Gastroesophageal sphincter (tissue), 4 donors: ENCODE data around the gene LRRC51. TPM values are rescaled to one million over a fixed set of nuclear protein-coding genes. Genes with fewer than 3 reads are reported as not detected.
"Not testable (repeated sequence)": the region's sequence is repeated elsewhere in the genome, so short reads cannot be mapped to it uniquely, and the experiment has no call there.

Source experiments
- ATAC-seq: fragments of 150-250 bp; one replicate; pipeline ENCODE4 v1.9.1; 2016; ENCODE audit warnings: mild to moderate bottlenecking, moderate library complexity
- H3K27ac ChIP-seq, 4 donors: fragments of 200-600 bp; sonication (generic) in 3 of 4; 1 replicate in 3 of 4; 2 replicates in 1 of 4; pipeline ENCODE4 v1.5.1; 2016 to 2019
- H3K27me3 ChIP-seq: fragments of 200-600 bp; sonication (generic); one replicate; pipeline ENCODE4 v1.5.1; 2019
- H3K36me3 ChIP-seq, 2 donors: fragments of 200-600 bp; sonication (generic); one replicate each; pipeline ENCODE4 v1.5.1; 2019; ENCODE audit warnings: control low read depth in 1 of 2
- H3K4me1 ChIP-seq, 3 donors: fragments of 200-600 bp; sonication (generic); 1 replicate in 2 of 3; 2 replicates in 1 of 3; pipeline ENCODE4 v1.5.1; 2016 to 2019; ENCODE audit warnings: control low read depth in 2 of 3
- H3K4me3 ChIP-seq, 2 donors: fragments of 200-600 bp; sonication (generic); one replicate each; pipeline ENCODE4 v1.5.1; 2019; ENCODE audit warnings: mild to moderate bottlenecking in 1 of 2, moderate library complexity in 1 of 2
- H3K9me3 ChIP-seq, 3 donors: fragments of 200-600 bp; sonication (generic); one replicate each; pipeline ENCODE4 v1.5.1; 2017 to 2019; ENCODE audit warnings: control low read depth in 2 of 3
- EP300 ChIP-seq: sonication (generic); formaldehyde crosslinking; IDR thresholded peaks from one replicate; pipeline ENCODE4 v1.6.1; 2017; ENCODE audit warnings: antibody characterized with exemption, mild to moderate bottlenecking
- POLR2A ChIP-seq, 2 donors: fragments of 450-650 bp; IDR thresholded peaks; one replicate each; pipeline ENCODE4 v1.6.1; 2017; ENCODE audit warnings: antibody characterized with exemption in 2 of 2, mild to moderate bottlenecking in 2 of 2, moderate library complexity in 1 of 2
- POLR2AphosphoS5 ChIP-seq: sonication (generic); formaldehyde crosslinking; IDR thresholded peaks from one replicate; pipeline ENCODE4 v1.6.1; 2017; ENCODE audit warnings: antibody characterized with exemption
- WGBS, 2 donors: methylation state at CpG; one replicate each; pipeline ENCODE4 v1.1.5; 2018; ENCODE audit warnings: low coverage in 1 of 2; 5-methylcytosine and 5-hydroxymethylcytosine counted together
- small RNA-seq, 4 donors: library from RNA; depleted of rRNA; stranded (forward); fragments of <200 nt; gene quantifications; one replicate each; pipeline ENCODE3, GENCODE V24; 2016
- total RNA-seq, 4 donors: library from RNA; depleted of rRNA; stranded (reverse); fragments of >200 nt; gene quantifications; one replicate each; pipeline ENCODE4 v1.1.0, GENCODE V29; 2016
- TF ChIP-seq, protein P1 (sequence below), 4 experiments: fragments of 200-600 bp in 2 of 4; fragments of 450-650 bp in 2 of 4; sonication (generic) in 1 of 4; IDR thresholded peaks; one replicate each; pipeline ENCODE4 v1.5.1; 2017 to 2019; ENCODE audit warnings: antibody characterized with exemption in 4 of 4, mild to moderate bottlenecking in 2 of 4, moderate library complexity in 2 of 4

Gene LRRC51
- total RNA-seq, 4 donors from 2014 or later = 6.4 to 18.4 (median 10.7) TPM

DNA sequence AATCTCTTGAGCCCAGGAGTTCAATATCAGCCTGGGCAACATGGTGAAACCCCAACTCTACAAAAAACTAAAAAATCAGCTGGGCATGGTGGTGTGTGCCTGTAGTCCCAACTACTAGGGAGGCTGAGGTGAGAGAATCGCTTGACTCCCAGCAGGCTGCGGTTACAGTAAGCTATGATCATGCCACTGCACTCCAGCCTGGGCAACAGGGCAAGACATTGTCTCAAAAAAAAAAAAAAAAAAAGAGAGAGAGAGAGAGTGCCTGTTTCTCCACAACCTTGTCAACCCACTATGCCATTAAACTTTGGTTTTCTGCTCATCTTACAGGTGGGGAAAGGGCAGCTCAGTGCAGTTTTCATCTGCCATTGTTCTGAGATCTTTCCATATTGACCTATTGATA lies 60.0 kb downstream of the LRRC51 start:
- Histone ChIP-seq H3K4me3 (no peak overlapping the region), H3K27me3 (peaks cover 6% of the 10 kb centered on the region), H3K9me3 (no peaks in the 10 kb centered on the region), H3K36me3 (no peaks in the 10 kb centered on the region), H3K27ac (no peak overlapping the region), H3K4me1 (peaks cover 0 to 10% (median 0%) of the 10 kb centered on the region in 3 donors)
- TF ChIP-seq, protein P1, sequence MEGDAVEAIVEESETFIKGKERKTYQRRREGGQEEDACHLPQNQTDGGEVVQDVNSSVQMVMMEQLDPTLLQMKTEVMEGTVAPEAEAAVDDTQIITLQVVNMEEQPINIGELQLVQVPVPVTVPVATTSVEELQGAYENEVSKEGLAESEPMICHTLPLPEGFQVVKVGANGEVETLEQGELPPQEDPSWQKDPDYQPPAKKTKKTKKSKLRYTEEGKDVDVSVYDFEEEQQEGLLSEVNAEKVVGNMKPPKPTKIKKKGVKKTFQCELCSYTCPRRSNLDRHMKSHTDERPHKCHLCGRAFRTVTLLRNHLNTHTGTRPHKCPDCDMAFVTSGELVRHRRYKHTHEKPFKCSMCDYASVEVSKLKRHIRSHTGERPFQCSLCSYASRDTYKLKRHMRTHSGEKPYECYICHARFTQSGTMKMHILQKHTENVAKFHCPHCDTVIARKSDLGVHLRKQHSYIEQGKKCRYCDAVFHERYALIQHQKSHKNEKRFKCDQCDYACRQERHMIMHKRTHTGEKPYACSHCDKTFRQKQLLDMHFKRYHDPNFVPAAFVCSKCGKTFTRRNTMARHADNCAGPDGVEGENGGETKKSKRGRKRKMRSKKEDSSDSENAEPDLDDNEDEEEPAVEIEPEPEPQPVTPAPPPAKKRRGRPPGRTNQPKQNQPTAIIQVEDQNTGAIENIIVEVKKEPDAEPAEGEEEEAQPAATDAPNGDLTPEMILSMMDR (IDR thresholded peaks at IDR 0.05) = no peak
- TF ChIP-seq POLR2AphosphoS5 (no peak), POLR2A (IDR thresholded peaks at IDR 0.05) (no peak), EP300 (no peak)
- 100% methylated on average over 1 of the region's 2 CpGs; no CpG with 5 or more reads in 1 of the 2 donors for WGBS, 2 donors
- ATAC-seq = no peak

DNA sequence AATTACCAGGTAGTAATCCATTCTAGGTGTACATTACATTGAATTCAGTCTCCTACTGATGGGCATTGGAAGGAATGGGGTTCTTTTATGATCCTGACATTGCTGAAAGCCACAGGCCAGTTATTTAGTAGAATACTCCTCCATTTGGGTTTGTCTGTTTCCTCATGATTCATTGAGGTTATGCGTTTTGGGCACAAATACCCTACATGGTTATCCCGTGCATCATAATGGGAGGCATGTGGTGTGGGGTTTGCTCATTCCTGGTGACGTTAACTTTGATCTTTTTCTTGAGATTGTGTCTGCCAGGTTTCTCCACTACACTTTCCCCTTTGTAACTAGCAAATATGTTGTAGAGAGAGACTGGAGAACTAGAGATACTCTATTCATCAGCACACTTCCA lies 60.4 kb downstream of the LRRC51 start:
- TF ChIP-seq, protein P1 (IDR thresholded peaks at IDR 0.05) = no peak
- TF ChIP-seq POLR2A (IDR thresholded peaks at IDR 0.05) = no peak
- TF ChIP-seq POLR2AphosphoS5 = no peak
- no peak for TF ChIP-seq EP300
- no peaks in the 10 kb centered on the region for H3K9me3 ChIP-seq
- H3K4me3 ChIP-seq = no peak overlapping the region
- 57 to 85% methylated on average over 3 of the region's 3 CpGs for WGBS, 2 donors
- peaks cover 0 to 10% (median 0%) of the 10 kb centered on the region in 3 donors for H3K4me1 ChIP-seq
- H3K27ac ChIP-seq = no peak overlapping the region
- no peak for ATAC-seq
- peaks cover 2% of the 10 kb centered on the region for H3K27me3 ChIP-seq
- no peaks in the 10 kb centered on the region for H3K36me3 ChIP-seq

DNA sequence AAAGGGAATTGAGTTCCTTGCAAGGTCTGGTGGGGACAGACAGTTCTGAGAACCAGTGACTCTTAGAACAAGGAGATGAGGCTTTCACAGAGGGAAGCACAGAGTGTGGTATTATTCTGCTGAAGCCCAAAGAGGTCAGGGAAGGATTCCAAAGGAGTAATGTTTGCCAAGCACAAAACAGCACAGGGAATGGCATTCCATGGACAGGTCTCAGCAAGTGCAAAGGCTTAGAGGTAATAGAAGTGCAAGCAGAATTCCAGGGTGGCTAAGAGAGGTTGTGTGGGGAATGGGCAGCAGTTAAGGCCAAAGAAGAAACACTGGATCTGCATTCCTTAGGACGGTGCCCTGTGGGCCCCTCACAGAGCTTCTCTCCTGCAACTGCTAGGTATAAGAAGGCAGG lies 61.4 kb downstream of the LRRC51 start:
- not testable (repeated sequence) for H3K27ac ChIP-seq, H3K4me3 ChIP-seq, H3K4me1 ChIP-seq, H3K9me3 ChIP-seq, ATAC-seq, H3K36me3 ChIP-seq, H3K27me3 ChIP-seq
- 33% methylated on average over 1 of the region's 1 CpG; no CpG with 5 or more reads in 1 of the 2 donors for WGBS, 2 donors

DNA sequence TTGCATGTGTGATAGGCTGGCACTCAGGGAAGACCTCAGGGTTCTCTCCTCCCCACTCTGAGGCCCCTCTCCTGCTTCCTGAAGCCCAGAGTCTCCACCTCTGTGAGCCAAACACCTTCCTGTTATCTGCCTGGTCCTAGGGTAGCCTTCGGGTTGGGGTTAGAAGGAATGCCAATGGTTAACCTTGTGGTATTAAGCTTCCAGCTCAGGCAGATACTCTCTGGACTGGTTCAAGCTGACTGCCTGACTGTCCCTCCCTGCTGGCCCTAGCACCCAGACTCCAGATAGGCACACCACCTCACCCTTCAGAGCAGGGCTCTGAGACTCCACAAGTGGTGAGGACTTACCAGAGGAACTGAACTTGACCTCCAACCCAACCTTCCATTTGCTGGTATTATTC lies 61.9 kb downstream of the LRRC51 start:
- H3K36me3 ChIP-seq, ATAC-seq, H3K27ac ChIP-seq, H3K9me3 ChIP-seq, H3K4me1 ChIP-seq, H3K4me3 ChIP-seq, H3K27me3 ChIP-seq: not testable (repeated sequence)
- no CpG with 5 or more reads among the region's 1 CpG for WGBS, 2 donors

DNA sequence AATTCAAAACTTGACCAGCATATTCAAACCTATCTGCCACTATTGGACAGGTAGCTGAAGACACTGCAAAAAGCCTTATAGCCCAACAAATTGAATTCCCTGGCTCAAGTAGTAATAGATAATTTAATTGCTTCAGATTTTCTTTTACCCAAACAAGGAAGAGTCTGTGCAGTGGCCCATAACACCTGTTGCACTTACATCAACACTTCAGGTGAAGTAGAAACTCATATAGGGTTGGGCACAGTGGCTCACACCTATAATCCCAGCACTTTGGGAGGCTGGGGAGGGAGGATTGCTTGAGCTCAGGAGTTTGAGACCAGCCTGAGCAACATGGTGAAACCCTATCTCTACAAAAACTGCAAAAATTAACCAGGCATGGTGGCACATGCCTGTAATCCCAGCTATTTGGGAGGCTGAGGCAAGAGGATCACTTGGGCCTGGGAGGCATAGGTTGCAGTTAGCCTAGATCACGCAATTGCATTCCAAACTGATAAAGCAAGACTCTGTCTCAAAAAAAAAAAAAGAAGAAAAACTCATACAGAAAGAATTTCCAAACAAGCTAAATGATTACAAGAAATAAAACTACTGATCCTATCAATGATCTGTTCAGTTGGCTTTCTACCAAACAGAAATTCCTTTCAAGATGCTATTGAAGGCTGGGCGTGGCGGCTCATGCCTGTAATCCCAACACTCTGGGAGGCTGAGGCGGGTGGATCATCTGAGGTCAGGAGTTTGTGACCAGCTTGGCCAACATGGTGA lies 64.3 kb downstream of the LRRC51 start:
- H3K9me3 ChIP-seq = no peaks in the 10 kb centered on the region
- 77 to 100% methylated on average over 1 to 4 of the region's 4 CpGs for WGBS, 2 donors
- ATAC-seq = no peak
- TF ChIP-seq, protein P1 (IDR thresholded peaks at IDR 0.05) = no peak
- TF ChIP-seq POLR2A (IDR thresholded peaks at IDR 0.05) (no peak), EP300 (no peak), POLR2AphosphoS5 (no peak)
- H3K36me3 ChIP-seq = no peaks in the 10 kb centered on the region
- H3K4me3 ChIP-seq = no peak overlapping the region
- H3K27me3 ChIP-seq = no peaks in the 10 kb centered on the region
- H3K27ac ChIP-seq = no peak overlapping the region
- H3K4me1 ChIP-seq = peaks cover 0 to 10% (median 0%) of the 10 kb centered on the region in 3 donors

Small RNA genes lying within 50 kb of the gene (small RNA-seq; reads per million reads assigned to genes)
- 0 reads per million in 4 donors for gene MIR3165
- gene RNU6-72P = 0 reads per million in 4 donors

Other genes starting within 250 kb of the LRRC51 start
- not detected for gene DEFB108B, start 247.7 kb upstream of the LRRC51 start, total RNA-seq
- not detected for gene DEFB131B, start 202.4 kb upstream of the LRRC51 start, total RNA-seq
- gene XNDC1N, start 152.3 kb upstream of the LRRC51 start, total RNA-seq = 10 to 100 TPM in 1 of 4 donors, 1 to 10 TPM in 3; 4.7 to 27.7 (median 7.7) TPM
- gene RNF121, start 151.8 kb upstream of the LRRC51 start, total RNA-seq = 10 to 100 TPM; 13.1 to 25.8 (median 21.5) TPM
- 1 to 10 TPM; 2.5 to 8.9 (median 6.7) TPM for gene IL18BP, start 81.9 kb upstream of the LRRC51 start, total RNA-seq
- 100 to 1,000 TPM; 235 to 370 (median 290) TPM for gene NUMA1, start 308 bp upstream of the LRRC51 start, total RNA-seq
- 100 to 1,000 TPM in 1 of 4 donors, 10 to 100 TPM in 3; 87.1 to 103 (median 98.2) TPM for gene LAMTOR1, start 22.4 kb downstream of the LRRC51 start, total RNA-seq
- not detected for gene TOMT, start 25.1 kb downstream of the LRRC51 start, total RNA-seq
- 10 to 100 TPM; 37.0 to 55.6 (median 39.1) TPM for gene ANAPC15, start 31.8 kb downstream of the LRRC51 start, total RNA-seq
- under 1 TPM in 1 of 4 donors, not detected in 3; 0.96 TPM for gene FOLR3, start 54.9 kb downstream of the LRRC51 start, total RNA-seq
- gene FOLR1, start 111.3 kb downstream of the LRRC51 start, total RNA-seq = 10 to 100 TPM in 1 of 4 donors, under 1 TPM in 1, not detected in 2; 0.81 to 23.7 TPM
- 10 to 100 TPM in 3 of 4 donors, 1 to 10 TPM in 1; 7.3 to 70.3 (median 33.9) TPM for gene FOLR2, start 135.9 kb downstream of the LRRC51 start, total RNA-seq
- gene INPPL1, start 143.9 kb downstream of the LRRC51 start, total RNA-seq = 100 to 1,000 TPM in 2 of 4 donors, 10 to 100 TPM in 2; 65.8 to 134 (median 92.4) TPM
- gene PHOX2A, start 163.3 kb downstream of the LRRC51 start, total RNA-seq = 1 to 10 TPM in 1 of 4 donors, under 1 TPM in 2, not detected in 1; 0.37 to 3.2 (median 0.89) TPM